ENCODE measurements around the gene HOXD13. TPM values are rescaled to one million over a fixed set of nuclear protein-coding genes. Genes with fewer than 3 reads are reported as not detected.

The HOXD13 gene
- total RNA-seq (not detected in 2 replicates), polyA plus RNA-seq (not detected in 2 replicates), polyA minus RNA-seq (not detected in 2 replicates), Bru-seq, nascent RNA (percentile 15 among the genes with signal in this experiment), BruChase-seq, experiment 1, labeled RNA remaining after a 6-hour chase (not detected), BruChase-seq, experiment 2, labeled RNA remaining after a 2-hour chase (not detected)
- not detected in 2 replicates for polyA plus RNA-seq (2011; cell fraction: cytosol; rRNA removed)
- not detected in 2 replicates for polyA plus RNA-seq (2011; cell fraction: nucleus; rRNA removed)
- not detected in 2 replicates for polyA plus RNA-seq (2012)
- not detected for polyA minus RNA-seq (2011; cell fraction: cytosol; rRNA and poly(A)+ RNA removed)
- polyA minus RNA-seq (2011; cell fraction: nucleus; rRNA and poly(A)+ RNA removed): not detected in 2 replicates
- long read RNA-seq: 0 reads

DNA sequence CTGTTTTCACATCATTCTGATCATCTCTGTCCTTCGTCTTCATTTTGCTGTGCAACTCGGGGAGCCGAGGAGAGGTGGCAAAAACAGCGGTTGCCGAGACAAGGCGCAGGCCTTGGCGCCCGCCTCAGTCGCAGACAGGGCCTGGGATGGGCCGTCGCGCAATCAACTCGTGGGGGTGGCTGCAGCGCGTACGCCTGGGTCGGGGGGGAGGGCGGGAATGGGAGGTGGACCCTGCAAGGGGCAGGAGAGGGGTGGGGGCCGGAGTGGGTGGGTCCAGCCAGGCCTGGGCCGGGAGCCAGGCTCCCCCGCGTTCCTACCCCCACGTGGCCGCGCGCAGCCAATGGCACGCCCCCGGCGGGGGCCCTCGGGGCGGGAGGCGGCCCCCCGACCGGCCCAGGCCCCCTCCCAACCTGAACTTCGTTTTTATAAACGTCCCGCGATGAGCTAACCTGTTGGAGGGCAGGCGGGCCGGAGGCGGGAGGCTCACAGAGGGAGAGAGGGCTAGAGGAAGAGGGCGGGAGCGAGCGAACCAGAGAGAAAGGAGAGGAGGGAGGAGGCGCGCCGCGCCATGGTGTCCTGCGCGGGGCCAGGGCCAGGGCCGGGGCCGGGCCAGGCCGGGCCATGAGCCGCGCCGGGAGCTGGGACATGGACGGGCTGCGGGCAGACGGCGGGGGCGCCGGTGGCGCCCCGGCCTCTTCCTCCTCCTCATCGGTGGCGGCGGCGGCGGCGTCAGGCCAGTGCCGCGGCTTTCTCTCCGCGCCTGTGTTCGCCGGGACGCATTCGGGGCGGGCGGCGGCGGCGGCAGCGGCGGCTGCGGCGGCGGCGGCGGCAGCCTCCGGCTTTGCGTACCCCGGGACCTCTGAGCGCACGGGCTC, at the start of gene HOXD13:
Gene HOXD13, plus strand, starts transcription at position 452 of the 875 bp plus-strand sequence. Its CDS starts 170 bp downstream, at position 622.
- no peaks in the 10 kb centered on the region for H3K36me3 ChIP-seq (ENCODE audit: control insufficient read depth in 2 of 2, extremely low read depth in 1 of 2, insufficient read depth in 2 of 2, low read length in 2 of 2)
- no peak for FAIRE-seq

DNA sequence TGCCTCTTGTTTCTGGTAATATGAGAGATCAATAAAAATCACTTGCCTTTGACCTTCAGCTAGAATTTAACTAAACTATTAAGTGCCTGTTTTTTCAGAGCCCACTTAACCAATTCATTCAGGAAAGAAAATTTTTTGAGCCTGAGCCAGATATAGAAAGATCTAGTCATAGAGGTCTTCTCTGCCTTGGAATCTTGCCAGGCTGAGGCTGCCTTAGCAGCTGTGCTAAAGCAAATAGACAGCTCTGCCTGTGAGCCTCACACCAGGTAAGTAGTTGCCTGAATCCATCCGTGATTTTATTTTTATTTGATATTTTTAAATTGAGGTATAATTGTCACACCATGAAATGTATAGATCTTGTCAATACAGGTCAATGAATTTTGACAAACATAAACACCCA, 36.1 kb upstream of the HOXD13 start:
- no peaks in the 10 kb centered on the region for H3K9me3 ChIP-seq (replicated peaks; ENCODE audit: control insufficient read depth, insufficient read depth, low read length)
- intact Hi-C loops (cut with micrococcal nuclease): no loop called here
- no peaks in the 10 kb centered on the region for H4K20me1 ChIP-seq (replicated peaks; ENCODE audit: control insufficient read depth, extremely low read depth, insufficient read depth, low read length)
- no TSS peak for BruUV-seq (replicated peaks)
- DNase-seq (ENCODE audit: low read depth, low spot score): no peak
- ChIA-PET CTCF (no interaction called here), POLR2A (no interaction called here)
- no peak for FAIRE-seq
- dilution Hi-C loops (cut with MboI; ENCODE audit: extremely low pct_ligation_motif_present, low sequenced_read_pairs): no loop called here
- no peak overlapping the region for H3K9ac ChIP-seq (replicated peaks; ENCODE audit: extremely low read depth, insufficient read depth, low read length)
- no peaks in the 10 kb centered on the region for H3K79me2 ChIP-seq (ENCODE audit: control insufficient read depth, insufficient read depth, low read length)
- H2AFZ ChIP-seq (ENCODE audit: low read depth, low read length): no peak overlapping the region
- TF ChIP-seq, protein P1, sequence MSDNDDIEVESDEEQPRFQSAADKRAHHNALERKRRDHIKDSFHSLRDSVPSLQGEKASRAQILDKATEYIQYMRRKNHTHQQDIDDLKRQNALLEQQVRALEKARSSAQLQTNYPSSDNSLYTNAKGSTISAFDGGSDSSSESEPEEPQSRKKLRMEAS (IDR thresholded peaks at IDR 0.05; ENCODE audit: insufficient read depth, insufficient read length): no peak
- TF ChIP-seq GATA2 (IDR thresholded peaks at IDR 0.05; ENCODE audit: insufficient read depth, insufficient read length, low read depth, low read length) (no peak), FOS (IDR thresholded peaks at IDR 0.05; ENCODE audit: borderline replicate concordance, insufficient read depth, low read length) (no peak), EZH2 (IDR thresholded peaks at IDR 0.05; ENCODE audit: borderline replicate concordance, low read depth, low read length, severe bottlenecking) (no peak), JUN (IDR thresholded peaks at IDR 0.05; ENCODE audit: borderline replicate concordance, insufficient read depth, insufficient read length, low read depth) (no peak), POLR2AphosphoS5 (IDR thresholded peaks at IDR 0.05; ENCODE audit: insufficient read depth, low read depth, low read length) (no peak), POLR2A (IDR thresholded peaks at IDR 0.05; ENCODE audit: low read depth, low read length) (no peak), MYC (IDR thresholded peaks at IDR 0.05; ENCODE audit: low read depth, low read length) (no peak)
- TF ChIP-seq, protein P2, sequence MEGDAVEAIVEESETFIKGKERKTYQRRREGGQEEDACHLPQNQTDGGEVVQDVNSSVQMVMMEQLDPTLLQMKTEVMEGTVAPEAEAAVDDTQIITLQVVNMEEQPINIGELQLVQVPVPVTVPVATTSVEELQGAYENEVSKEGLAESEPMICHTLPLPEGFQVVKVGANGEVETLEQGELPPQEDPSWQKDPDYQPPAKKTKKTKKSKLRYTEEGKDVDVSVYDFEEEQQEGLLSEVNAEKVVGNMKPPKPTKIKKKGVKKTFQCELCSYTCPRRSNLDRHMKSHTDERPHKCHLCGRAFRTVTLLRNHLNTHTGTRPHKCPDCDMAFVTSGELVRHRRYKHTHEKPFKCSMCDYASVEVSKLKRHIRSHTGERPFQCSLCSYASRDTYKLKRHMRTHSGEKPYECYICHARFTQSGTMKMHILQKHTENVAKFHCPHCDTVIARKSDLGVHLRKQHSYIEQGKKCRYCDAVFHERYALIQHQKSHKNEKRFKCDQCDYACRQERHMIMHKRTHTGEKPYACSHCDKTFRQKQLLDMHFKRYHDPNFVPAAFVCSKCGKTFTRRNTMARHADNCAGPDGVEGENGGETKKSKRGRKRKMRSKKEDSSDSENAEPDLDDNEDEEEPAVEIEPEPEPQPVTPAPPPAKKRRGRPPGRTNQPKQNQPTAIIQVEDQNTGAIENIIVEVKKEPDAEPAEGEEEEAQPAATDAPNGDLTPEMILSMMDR (IDR thresholded peaks at IDR 0.05; ENCODE audit: extremely low read depth in 1 of 2, insufficient read depth in 1 of 2, low read depth in 1 of 2, low read length in 2 of 2): no peak
- no peak overlapping the region for H3K27ac ChIP-seq (ENCODE audit: insufficient read depth, low read depth, low read length)
- no peaks in the 10 kb centered on the region for H3K36me3 ChIP-seq (ENCODE audit: control insufficient read depth in 2 of 2, extremely low read depth in 1 of 2, insufficient read depth in 2 of 2, low read length in 2 of 2)
- no peaks in the 10 kb centered on the region for H3K9me1 ChIP-seq (replicated peaks; ENCODE audit: control insufficient read depth, extremely low read depth, insufficient read depth, low read length)
- H3K4me3 ChIP-seq (replicated peaks in 1 of 3; ENCODE audit: insufficient read depth in 1 of 3, low read depth in 1 of 3, low read length in 3 of 3): no peak overlapping the region
- H3K27me3 ChIP-seq (ENCODE audit: control insufficient read depth in 2 of 2, insufficient read depth in 2 of 2, low read length in 2 of 2): peaks cover 3 to 11% of the 10 kb centered on the region in 2 experiments
- no peaks in the 10 kb centered on the region for H3K4me1 ChIP-seq (ENCODE audit: control insufficient read depth, extremely low read depth, insufficient read depth, low read length)
- no peak overlapping the region for H3K4me2 ChIP-seq (ENCODE audit: insufficient read depth, low read length)

More for the DNA sequence above, at the start of gene HOXD13:
- H3K79me2 ChIP-seq (ENCODE audit: control insufficient read depth, insufficient read depth, low read length): no peaks in the 10 kb centered on the region
- no peak within 1 kb of the TSS for H3K9ac ChIP-seq (replicated peaks; ENCODE audit: extremely low read depth, insufficient read depth, low read length)
- peak within 1 kb of the TSS; percentile 32 for H2AFZ ChIP-seq (ENCODE audit: low read depth, low read length)
- ChIA-PET POLR2A (no interaction called here), CTCF (interaction anchor here (1.2 to 2.1 kb wide), 2 partner anchors 402 to 724 kb away, joined by 5 to 6 read pairs; no protein-coding TSS in a partner anchor)
- H3K27me3 ChIP-seq (ENCODE audit: control insufficient read depth in 2 of 2, insufficient read depth in 2 of 2, low read length in 2 of 2): peaks cover 86 to 98% of the 10 kb centered on the region in 2 experiments
- no peak within 1 kb of the TSS for H3K27ac ChIP-seq (ENCODE audit: insufficient read depth, low read depth, low read length)
- peak; percentile 76 for TF ChIP-seq EZH2 (IDR thresholded peaks at IDR 0.05; ENCODE audit: borderline replicate concordance, low read depth, low read length, severe bottlenecking)
- TF ChIP-seq, protein P1 (IDR thresholded peaks at IDR 0.05; ENCODE audit: insufficient read depth, insufficient read length): no peak
- dilution Hi-C loops (cut with MboI; ENCODE audit: extremely low pct_ligation_motif_present, low sequenced_read_pairs) (no loop called here), intact Hi-C loops (cut with micrococcal nuclease) (no loop called here)
- peaks cover 5% of the 10 kb centered on the region for H3K4me1 ChIP-seq (ENCODE audit: control insufficient read depth, extremely low read depth, insufficient read depth, low read length)
- no peak within 1 kb of the TSS for H3K4me2 ChIP-seq (ENCODE audit: insufficient read depth, low read length)
- no peaks in the 10 kb centered on the region for H3K9me3 ChIP-seq (replicated peaks; ENCODE audit: control insufficient read depth, insufficient read depth, low read length)
- no peak for DNase-seq (ENCODE audit: low read depth, low spot score)
- no peak within 1 kb of the TSS for H3K4me3 ChIP-seq (replicated peaks in 1 of 3; ENCODE audit: insufficient read depth in 1 of 3, low read depth in 1 of 3, low read length in 3 of 3)
- H3K9me1 ChIP-seq (replicated peaks; ENCODE audit: control insufficient read depth, extremely low read depth, insufficient read depth, low read length): no peaks in the 10 kb centered on the region
- BruUV-seq (replicated peaks): no TSS peak
- peaks cover 6% of the 10 kb centered on the region for H4K20me1 ChIP-seq (replicated peaks; ENCODE audit: control insufficient read depth, extremely low read depth, insufficient read depth, low read length)
